Activated CD8-positive, alpha-beta memory T cell treated with anti-CD3 and anti-CD28 coated beads, Interleukin-2, amount 50 U/mL, for 48 hours (primary cell): ENCODE results near the gene FLVCR2.

ENCODE experiments used
- DNase-seq: peaks from one replicate; pipeline ENCODE4 v3.0.0-alpha.2; 2020

FLVCR2 gene

GRCh38 chr14:75558440-75558839, 20.0 kb upstream of the FLVCR2 start:
- DNase-seq, result no peak

GRCh38 chr14:75559045-75559444, 19.4 kb upstream of the FLVCR2 start:
- DNase-seq, result no peak

GRCh38 chr14:75559451-75560222, 18.8 kb upstream of the FLVCR2 start:
- DNase-seq, result peak; percentile 79

- no peak for DNase-seq
These were observed 17.4 kb upstream of the FLVCR2 start for GRCh38 chr14:75561013-75561432.

- peak; percentile 78 for DNase-seq
These were observed 16.3 kb upstream of the FLVCR2 start for GRCh38 chr14:75562089-75562488.

- no peak for DNase-seq
These were observed 15.9 kb upstream of the FLVCR2 start for GRCh38 chr14:75562489-75562888.

- no peak for DNase-seq
These were observed 14.5 kb upstream of the FLVCR2 start for GRCh38 chr14:75563931-75564330.

- DNase-seq, result no peak
These were observed 13.4 kb upstream of the FLVCR2 start for GRCh38 chr14:75565056-75565455.

GRCh38 chr14:75566321-75566720, 12.1 kb upstream of the FLVCR2 start:
- DNase-seq, result peak; percentile 82

- DNase-seq, result no peak
These were observed 11.7 kb upstream of the FLVCR2 start for GRCh38 chr14:75566752-75567151.

- no peak for DNase-seq
These were observed 10.3 kb upstream of the FLVCR2 start for GRCh38 chr14:75568140-75568539.

- DNase-seq, result no peak
These were observed 9.6 kb upstream of the FLVCR2 start for GRCh38 chr14:75568791-75569190.

- no peak for DNase-seq
These were observed 7.6 kb upstream of the FLVCR2 start for GRCh38 chr14:75570797-75571196.

GRCh38 chr14:75572104-75572503, 6.3 kb upstream of the FLVCR2 start:
- no peak for DNase-seq

GRCh38 chr14:75577090-75577489, 1.3 kb upstream of the FLVCR2 start:
- DNase-seq, result no peak

GRCh38 chr14:75577729-75578101, 705 bp upstream of the FLVCR2 start:
- DNase-seq, result peak; percentile 82

GRCh38 chr14:75578786-75579337, 442 bp downstream of the FLVCR2 start:
- DNase-seq, result no peak

GRCh38 chr14:75579338-75579864, 981 bp downstream of the FLVCR2 start:
- DNase-seq, result no peak

GRCh38 chr14:75579882-75580281, 1.5 kb downstream of the FLVCR2 start:
- DNase-seq, result no peak

- DNase-seq, result no peak
These were observed 9.0 kb downstream of the FLVCR2 start for GRCh38 chr14:75587388-75587787.

GRCh38 chr14:75589931-75590330, 11.5 kb downstream of the FLVCR2 start:
- no peak for DNase-seq

- no peak for DNase-seq
These were observed 13.0 kb downstream of the FLVCR2 start for GRCh38 chr14:75591331-75591946.

GRCh38 chr14:75591987-75592575, 13.7 kb downstream of the FLVCR2 start:
- no peak for DNase-seq

- no peak for DNase-seq
These were observed 16.8 kb downstream of the FLVCR2 start for GRCh38 chr14:75595226-75595625.
